Measurements from ENCODE around the gene MSRB1.
"Not testable (repeated sequence)": the region's sequence is repeated elsewhere in the genome, so short reads cannot be mapped to it uniquely, and the experiment has no call there.

MSRB1 gene

DNA sequence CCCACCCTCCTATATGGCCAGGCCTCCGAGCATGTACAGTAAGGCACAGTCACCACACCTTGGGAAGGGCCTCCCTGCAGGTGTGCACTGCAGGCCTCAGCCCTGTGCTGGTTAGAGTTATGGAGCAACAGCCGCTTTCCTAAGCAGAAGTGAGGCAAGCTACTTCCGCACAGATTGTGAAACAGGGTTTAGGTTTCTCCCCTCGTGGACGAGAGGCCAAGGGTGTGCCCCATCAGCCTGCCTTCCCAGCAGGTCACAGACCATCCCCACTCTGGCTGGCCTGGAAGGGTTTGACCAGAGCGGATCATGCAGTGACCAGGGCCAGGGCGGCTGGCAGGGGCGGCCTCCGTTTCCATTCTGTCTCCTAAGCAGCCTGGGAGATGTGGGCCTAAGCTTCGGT is 4.7 kb downstream of the MSRB1 start:
- DNase-seq: no peak

DNA sequence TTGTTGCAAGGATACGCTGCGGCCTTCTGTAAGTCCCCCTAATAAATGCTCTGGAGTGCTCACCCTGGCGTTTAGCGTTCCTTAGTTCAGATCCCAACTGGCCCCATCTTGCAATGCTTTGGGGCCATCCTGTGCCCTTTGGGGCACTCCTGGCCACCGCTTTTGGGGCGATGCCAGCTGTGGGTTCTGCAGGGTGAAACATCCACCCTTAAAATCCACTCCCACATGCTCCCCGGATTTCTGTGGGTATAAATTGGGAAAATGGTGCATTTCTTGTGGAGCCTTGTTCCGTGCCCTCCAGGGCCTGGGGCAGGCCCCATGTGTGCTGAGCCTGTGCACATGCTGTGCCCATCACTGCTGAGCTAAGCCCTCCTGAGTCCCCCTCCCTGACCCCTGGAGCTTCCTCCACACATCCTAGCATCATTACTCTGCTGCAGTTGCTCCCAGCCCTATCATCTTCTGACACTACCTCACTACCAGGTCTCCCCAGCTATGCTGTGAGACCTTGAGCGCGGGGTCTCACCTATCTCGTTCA is 6.0 kb downstream of the MSRB1 start:
- no peak for DNase-seq

DNA sequence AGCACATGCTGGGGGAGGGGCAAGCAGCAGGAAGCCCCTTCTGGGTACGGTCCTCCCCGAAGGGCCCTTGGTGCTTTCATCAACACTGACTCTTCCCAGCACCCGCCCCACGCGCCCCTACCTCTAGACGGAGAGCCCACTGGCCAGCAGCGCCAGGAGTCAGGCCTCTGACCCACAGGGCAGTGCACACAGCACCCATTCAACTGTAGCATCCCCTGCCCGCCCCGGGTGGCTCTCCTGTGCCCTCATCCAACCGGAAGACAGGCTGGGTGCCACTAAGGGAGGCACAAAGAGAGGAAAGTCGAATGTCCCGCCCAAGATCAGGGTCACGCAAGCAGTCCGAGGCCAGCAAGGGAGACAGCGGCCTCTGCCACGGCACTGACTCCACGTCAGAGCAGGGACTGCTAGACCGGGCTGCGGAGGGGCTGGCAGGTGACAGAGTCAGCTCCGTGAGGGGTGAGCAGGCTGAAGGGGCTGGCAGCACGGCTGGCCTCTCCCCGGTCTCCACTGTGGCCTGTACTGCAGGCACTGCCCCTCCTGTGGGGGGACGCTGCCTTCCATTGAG is 9.8 kb downstream of the MSRB1 start:
- DNase-seq: no peak

DNA sequence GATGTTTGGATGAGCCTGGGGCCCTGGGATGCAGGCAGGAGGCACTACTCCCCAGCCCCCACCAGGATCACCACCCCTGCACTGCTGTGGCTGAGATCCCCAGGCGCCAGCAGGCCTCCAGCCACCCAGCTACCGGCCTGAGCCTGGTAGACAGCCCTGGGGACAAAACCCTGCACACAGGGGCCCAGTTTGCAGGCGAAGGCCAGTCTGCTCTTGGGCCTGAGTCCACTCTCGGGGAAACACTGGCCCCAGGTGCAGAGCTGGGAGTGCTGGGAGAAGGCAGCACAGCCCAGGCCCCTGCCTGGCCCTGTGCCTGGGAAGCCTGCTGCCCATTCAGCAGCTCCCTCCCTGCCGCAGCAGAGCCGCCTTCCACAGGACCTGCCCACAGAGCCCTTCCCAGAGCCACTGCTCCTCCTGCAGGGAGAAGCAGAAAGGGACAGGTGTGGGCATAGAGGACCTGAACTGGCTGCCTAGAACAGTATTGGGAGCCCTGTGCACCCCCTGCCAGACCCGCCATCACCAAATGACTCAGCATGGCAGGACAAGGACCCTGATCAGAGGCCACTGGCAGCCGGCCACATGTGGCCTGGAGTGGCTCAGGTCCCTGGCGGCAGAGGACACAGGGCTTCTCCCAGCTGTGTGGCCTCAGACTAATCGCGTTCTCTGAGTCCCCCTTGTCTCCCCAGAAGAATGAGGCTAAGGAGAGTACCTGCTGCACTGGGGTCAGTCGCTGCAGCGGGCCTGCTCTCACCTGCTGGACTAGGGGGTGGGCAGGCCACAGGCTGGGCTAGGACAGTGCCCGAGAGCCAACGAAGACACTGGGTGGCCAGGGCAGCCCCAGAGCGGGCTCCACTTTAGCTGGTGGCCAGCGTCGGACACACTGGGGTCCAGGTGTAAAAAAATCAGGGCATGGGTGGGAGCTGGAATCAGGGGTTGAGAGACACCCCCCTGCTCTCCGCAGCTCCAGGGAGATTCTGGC is 10.7 kb downstream of the MSRB1 start:
- DNase-seq: no peak

DNA sequence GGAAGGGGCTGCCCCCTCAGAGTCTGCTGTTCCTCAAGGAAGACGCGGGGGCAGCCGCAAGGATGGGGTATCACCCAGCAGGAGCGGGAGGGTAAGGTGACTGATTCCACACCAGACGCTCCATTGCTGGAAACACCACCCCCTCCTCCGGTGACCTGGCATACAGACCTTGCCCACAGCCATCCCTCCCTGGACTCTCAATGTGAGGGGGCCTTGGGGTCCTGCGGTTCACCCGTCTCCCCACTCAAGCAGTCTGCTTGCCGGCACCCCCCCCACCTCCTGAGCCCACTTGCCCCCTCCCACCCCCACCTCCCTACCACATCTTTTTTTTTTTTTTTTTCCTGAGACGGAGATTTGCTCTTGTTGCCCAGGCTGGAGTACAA is 12.7 kb downstream of the MSRB1 start:
- DNase-seq: no peak

GRCh38 chr16:1929578-1930337 is 13.2 kb downstream of the MSRB1 start:
- peak; percentile 86 for DNase-seq

DNA sequence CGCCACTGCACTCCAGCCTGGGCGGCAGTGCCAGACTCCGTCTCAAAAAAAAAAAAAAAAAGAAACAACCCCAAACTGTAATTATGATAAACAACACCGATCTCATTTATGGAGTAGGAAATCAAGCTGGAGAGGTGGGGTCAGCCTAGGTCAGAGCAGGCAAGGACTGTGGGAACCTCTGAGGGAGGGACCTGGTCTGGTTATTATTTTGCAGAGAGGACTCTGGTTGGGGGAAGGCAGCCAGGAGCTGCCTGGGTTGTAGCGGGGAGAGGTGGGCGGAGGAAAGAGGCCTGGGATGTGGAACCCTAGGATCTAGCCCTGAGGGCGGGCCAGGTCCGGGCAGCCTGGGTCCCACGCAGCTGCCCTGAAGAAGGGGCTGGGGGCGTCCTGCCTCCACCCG is 13.9 kb downstream of the MSRB1 start:
- DNase-seq: no peak

GRCh38 chr16:1926271-1926670 is 16.7 kb downstream of the MSRB1 start:
- DNase-seq: no peak

DNA sequence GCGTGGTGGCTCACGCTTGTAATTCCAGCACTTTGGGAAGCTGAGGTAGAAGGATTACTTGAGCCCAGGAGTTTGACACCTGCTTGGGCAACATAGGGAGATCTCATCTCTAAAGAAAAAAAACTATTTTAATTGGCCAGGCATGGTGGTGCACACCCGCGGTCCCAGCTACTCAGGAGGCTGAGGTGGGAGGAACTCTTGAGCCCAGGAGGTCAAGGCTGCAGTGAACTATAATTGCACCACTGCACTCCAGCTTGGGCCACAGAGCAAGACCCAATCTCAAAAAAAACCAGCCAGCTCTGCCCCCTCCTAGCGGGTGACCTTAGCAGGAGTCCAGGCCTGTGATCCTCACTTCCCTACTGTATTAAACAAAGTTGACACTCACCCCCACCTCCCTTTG is 18.9 kb downstream of the MSRB1 start:
- no peak for DNase-seq

GRCh38 chr16:1923299-1924034 is 19.5 kb downstream of the MSRB1 start:
- DNase-seq: no peak

DNA sequence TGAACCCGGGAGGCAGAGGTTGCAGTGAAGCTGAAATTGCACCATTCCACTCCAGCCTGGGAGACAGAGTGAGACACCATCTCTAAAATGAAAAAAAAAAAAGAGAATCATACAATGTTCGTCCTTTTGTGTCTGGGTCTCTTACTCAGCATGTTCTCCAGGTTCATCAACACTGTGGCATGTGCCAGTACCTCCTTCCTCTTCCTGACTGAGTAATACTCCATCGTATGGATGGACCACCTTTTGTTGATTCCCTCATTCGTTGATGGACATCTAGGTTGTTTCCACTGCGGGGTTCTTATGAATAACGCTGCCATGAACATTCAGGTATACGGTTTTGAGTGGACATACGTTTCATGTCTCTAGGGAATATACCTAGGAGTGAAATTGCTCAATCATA is 20.6 kb downstream of the MSRB1 start:
- DNase-seq: no peak

GRCh38 chr16:1920727-1921171 is 22.2 kb downstream of the MSRB1 start:
- DNase-seq: no peak

DNA sequence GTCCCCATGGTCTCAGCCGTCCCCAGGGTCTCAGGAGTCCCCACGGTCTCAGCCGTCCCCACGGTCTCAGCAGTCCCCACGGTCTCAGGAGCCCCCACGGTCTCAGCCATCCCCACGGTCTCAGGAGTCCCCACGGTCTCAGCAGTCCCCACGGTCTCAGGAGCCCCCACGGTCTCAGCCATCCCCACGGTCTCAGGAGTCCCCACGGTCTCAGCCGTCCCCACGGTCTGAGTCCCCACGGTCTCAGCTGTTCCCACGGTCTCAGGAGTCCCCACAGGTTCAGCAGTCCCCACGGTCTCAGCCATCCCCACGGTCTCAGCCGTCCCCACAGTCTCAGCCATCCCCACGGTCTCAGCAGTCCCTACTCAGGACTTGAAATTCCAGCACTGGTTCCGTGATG is 22.9 kb downstream of the MSRB1 start:
- not testable (repeated sequence) for DNase-seq

- no peak for DNase-seq
Observed at GRCh38 chr16:1919327-1919998, 23.5 kb downstream of the MSRB1 start.

GRCh38 chr16:1918351-1919326 is 24.4 kb downstream of the MSRB1 start, which contains the start of gene HS3ST6:
Gene HS3ST6, minus strand, starts transcription at chr16:1918415. Its CDS starts 92 bp downstream, at chr16:1918323.
- no peak for DNase-seq

DNA sequence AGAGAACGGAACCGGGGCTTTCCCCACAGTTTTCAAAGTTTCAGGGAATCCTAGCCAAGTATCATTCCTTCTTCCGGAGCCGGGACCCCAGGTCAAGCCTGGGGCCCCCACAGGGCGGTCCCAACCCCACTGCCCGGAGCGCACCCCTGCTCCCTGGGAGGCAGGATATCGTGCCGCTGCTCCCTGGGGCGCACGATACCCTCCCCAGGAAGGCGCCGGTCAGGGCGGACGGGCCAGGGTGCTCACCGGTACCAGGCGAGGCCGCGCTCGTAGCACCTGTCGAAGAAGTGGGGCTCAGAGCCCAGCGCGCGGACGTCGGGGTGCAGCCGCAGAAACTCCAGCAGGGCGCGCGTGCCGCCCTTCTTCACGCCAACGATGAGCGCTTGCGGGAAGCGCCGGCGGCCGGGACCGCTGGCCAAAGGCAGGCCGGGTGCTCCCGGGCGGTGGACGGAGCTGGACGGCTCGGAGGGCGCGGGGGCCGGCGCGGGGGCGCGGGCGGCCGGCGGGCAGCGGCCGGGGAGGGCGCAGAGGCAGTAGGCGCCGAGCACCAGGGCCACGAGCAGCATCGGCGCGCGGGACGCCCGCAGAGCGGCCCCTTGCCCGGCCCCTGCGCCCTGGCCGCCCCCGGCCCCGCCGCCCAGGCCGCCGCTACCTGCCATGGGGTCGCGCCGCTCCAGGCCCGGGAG is 25.2 kb downstream of the MSRB1 start:
- DNase-seq: no peak

DNA sequence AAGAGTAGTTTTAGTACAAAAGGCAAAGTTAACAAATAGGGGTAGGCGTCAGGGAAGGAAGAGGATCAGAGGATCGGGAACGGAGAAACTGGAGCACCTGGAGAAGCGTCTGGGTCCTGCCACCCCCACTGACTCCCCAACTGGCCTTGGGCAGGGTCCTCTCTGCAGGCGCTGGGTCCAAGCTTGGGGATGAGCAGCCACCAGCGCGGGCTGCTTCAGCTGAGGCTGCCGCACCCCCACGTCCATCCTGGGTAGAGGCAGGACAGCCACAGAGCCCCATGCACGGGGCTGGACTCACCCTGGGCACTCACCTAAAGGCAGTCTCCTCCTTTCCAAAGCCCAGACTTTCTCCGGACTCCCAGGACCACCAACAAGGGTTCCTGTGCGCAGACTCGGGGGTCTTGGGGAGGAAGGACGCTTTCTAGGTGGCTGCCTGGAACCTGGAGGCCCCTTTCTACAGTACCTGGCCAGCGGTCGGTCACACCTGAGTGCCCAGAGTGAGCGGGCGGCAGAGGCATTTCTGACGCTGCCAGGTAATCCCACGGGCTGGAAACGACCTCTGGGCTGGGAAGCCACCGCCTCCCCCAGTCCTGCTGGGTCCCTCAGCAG is 25.8 kb downstream of the MSRB1 start:
- no peak for DNase-seq

DNA sequence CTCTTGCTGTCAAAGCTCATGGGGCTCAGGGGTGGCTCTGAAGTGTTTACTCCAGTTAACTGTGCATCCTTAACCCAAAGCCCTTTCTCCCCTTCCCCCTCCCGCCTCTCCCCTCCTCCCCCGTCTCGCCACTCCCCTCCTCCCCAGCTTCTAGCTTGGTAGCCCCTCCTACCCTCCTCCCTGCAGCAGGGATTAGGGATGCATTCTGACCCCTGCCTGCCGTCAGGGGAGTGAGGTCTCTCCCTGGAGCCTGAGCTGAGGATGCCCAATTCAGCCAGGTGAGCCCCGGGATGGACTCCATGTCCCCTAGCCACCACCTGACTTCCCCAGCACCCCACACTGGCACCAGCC is 26.4 kb downstream of the MSRB1 start:
- DNase-seq: no peak

GRCh38 chr16:1915732-1916639 is 27.0 kb downstream of the MSRB1 start:
- no peak for DNase-seq

Measured in stimulated activated naive CD4-positive, alpha-beta T cell treated with Interleukin-2 at 50 U/mL for 16 hours (primary cell).